ENCODE data around the gene RBMS1. TPM values are rescaled to one million over a fixed set of nuclear protein-coding genes. Genes with fewer than 3 reads are reported as not detected.
A peak's percentile ranks its signal among the peaks of the same experiment; 100 is the strongest.

The RBMS1 gene
- total and polyA plus RNA-seq, 2 experiments from 2014 or later = 55.5 to 94.8 TPM

DNA sequence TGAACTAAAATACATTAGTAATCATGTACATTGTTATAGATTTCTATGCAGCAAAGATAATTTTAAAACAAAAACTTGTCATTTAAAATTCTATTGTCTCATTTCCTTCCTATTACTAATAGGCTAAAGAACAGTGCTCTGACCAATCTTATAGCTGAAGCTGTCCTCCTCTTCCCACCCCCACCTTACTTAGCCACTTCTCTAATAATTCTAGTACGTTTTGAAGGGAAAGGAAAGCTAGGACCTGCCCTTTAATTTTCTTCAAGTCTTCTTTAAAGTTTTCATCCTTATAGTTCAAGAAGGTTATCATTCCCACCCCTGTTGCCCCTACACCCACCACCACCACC, 121.6 kb downstream of the RBMS1 start (continued):
- TF ChIP-seq, protein P1, sequence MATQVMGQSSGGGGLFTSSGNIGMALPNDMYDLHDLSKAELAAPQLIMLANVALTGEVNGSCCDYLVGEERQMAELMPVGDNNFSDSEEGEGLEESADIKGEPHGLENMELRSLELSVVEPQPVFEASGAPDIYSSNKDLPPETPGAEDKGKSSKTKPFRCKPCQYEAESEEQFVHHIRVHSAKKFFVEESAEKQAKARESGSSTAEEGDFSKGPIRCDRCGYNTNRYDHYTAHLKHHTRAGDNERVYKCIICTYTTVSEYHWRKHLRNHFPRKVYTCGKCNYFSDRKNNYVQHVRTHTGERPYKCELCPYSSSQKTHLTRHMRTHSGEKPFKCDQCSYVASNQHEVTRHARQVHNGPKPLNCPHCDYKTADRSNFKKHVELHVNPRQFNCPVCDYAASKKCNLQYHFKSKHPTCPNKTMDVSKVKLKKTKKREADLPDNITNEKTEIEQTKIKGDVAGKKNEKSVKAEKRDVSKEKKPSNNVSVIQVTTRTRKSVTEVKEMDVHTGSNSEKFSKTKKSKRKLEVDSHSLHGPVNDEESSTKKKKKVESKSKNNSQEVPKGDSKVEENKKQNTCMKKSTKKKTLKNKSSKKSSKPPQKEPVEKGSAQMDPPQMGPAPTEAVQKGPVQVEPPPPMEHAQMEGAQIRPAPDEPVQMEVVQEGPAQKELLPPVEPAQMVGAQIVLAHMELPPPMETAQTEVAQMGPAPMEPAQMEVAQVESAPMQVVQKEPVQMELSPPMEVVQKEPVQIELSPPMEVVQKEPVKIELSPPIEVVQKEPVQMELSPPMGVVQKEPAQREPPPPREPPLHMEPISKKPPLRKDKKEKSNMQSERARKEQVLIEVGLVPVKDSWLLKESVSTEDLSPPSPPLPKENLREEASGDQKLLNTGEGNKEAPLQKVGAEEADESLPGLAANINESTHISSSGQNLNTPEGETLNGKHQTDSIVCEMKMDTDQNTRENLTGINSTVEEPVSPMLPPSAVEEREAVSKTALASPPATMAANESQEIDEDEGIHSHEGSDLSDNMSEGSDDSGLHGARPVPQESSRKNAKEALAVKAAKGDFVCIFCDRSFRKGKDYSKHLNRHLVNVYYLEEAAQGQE (IDR thresholded peaks at IDR 0.05; ENCODE audit: unreplicated experiment) = no peak
- no peak for TF ChIP-seq CREB1 (CRISPR knock-in tag; IDR thresholded peaks at IDR 0.05; ENCODE audit: low read depth)

DNA sequence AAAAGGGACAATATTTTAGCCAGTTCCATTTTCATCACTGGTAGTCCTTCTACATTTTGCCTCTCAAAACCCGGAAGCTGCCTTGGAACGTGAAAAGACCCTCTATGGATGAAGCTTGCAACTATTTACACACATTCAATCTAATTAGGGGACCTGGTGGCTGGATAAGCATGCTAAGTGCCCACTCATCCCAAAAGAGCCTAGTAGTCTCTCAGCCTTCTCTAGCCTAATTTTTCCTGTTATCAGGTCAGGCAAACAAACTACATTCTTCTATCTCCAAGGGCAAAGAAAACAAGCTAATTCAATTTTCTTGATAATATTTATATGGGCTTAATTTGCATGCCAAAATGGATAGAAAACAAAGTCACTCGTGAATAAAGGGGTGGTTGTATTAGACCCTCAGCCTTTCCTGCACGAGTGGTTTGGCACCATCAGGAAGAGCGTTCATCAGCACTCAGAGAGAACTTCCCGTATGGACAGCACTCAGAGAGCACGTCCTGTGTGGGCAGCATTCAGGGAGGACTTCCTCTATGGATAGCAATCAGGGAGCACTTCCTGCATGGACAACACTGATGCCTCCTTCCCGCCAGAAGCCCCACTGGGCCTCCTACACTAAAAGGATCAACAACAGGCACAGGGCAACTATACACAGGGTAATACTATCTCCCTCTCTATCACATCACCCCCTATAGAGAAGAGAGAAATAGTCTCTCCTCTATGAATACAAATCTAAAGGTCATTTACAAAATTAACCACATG, 122.2 kb downstream of the RBMS1 start:
- Histone ChIP-seq H3F3A (replicated peaks; ENCODE audit: low read depth) (no peaks in the 10 kb centered on the region), H3K9me2 (ENCODE audit: insufficient read depth) (no peaks in the 10 kb centered on the region), H3K4me3 (no peak overlapping the region), H3K4me1 (ENCODE audit: insufficient read depth) (peaks cover 76% of the 10 kb centered on the region), H2AFZ (no peak overlapping the region), H3K36me3 (ENCODE audit: insufficient read depth) (no peaks in the 10 kb centered on the region), H3K79me2 (replicated peaks; ENCODE audit: insufficient read depth) (peaks cover 98% of the 10 kb centered on the region), H3K4me2 (peak overlapping the region; percentile 27; the same call in 1 of the 2 replicates), H3K27ac (ENCODE audit: low read depth) (no peak overlapping the region), H4K20me1 (replicated peaks; ENCODE audit: insufficient read depth) (0 out of 2 replicates have a peak, but pooled peaks cover 11% of the 10 kb centered on the region), H3K27me3 (ENCODE audit: insufficient read depth) (no peaks in the 10 kb centered on the region)
- Mint-ChIP-seq H3K4me1 (peaks cover 69% of the 10 kb centered on the region), H3K9me3 (no peaks in the 10 kb centered on the region), H3K4me3 (no peak overlapping the region), H3K27me3 (ENCODE audit: insufficient read depth, low read depth, poor library complexity) (no peaks in the 10 kb centered on the region), H3K27ac (0 out of 2 replicates have a peak overlapping the region, but pooled peaks have one; percentile 33), H3K36me3 (ENCODE audit: low read depth) (peaks cover 3% of the 10 kb centered on the region; the same call in 1 of the 3 replicates)
- DNase-seq (ENCODE audit: low spot score) = no peak
- ATAC-seq = peak; percentile 32; the same call in 2 of the 3 replicates
- no peak for TF ChIP-seq ZNF331 (CRISPR knock-in tag; IDR thresholded peaks at IDR 0.05; ENCODE audit: low read depth)
- TF ChIP-seq, protein P2, sequence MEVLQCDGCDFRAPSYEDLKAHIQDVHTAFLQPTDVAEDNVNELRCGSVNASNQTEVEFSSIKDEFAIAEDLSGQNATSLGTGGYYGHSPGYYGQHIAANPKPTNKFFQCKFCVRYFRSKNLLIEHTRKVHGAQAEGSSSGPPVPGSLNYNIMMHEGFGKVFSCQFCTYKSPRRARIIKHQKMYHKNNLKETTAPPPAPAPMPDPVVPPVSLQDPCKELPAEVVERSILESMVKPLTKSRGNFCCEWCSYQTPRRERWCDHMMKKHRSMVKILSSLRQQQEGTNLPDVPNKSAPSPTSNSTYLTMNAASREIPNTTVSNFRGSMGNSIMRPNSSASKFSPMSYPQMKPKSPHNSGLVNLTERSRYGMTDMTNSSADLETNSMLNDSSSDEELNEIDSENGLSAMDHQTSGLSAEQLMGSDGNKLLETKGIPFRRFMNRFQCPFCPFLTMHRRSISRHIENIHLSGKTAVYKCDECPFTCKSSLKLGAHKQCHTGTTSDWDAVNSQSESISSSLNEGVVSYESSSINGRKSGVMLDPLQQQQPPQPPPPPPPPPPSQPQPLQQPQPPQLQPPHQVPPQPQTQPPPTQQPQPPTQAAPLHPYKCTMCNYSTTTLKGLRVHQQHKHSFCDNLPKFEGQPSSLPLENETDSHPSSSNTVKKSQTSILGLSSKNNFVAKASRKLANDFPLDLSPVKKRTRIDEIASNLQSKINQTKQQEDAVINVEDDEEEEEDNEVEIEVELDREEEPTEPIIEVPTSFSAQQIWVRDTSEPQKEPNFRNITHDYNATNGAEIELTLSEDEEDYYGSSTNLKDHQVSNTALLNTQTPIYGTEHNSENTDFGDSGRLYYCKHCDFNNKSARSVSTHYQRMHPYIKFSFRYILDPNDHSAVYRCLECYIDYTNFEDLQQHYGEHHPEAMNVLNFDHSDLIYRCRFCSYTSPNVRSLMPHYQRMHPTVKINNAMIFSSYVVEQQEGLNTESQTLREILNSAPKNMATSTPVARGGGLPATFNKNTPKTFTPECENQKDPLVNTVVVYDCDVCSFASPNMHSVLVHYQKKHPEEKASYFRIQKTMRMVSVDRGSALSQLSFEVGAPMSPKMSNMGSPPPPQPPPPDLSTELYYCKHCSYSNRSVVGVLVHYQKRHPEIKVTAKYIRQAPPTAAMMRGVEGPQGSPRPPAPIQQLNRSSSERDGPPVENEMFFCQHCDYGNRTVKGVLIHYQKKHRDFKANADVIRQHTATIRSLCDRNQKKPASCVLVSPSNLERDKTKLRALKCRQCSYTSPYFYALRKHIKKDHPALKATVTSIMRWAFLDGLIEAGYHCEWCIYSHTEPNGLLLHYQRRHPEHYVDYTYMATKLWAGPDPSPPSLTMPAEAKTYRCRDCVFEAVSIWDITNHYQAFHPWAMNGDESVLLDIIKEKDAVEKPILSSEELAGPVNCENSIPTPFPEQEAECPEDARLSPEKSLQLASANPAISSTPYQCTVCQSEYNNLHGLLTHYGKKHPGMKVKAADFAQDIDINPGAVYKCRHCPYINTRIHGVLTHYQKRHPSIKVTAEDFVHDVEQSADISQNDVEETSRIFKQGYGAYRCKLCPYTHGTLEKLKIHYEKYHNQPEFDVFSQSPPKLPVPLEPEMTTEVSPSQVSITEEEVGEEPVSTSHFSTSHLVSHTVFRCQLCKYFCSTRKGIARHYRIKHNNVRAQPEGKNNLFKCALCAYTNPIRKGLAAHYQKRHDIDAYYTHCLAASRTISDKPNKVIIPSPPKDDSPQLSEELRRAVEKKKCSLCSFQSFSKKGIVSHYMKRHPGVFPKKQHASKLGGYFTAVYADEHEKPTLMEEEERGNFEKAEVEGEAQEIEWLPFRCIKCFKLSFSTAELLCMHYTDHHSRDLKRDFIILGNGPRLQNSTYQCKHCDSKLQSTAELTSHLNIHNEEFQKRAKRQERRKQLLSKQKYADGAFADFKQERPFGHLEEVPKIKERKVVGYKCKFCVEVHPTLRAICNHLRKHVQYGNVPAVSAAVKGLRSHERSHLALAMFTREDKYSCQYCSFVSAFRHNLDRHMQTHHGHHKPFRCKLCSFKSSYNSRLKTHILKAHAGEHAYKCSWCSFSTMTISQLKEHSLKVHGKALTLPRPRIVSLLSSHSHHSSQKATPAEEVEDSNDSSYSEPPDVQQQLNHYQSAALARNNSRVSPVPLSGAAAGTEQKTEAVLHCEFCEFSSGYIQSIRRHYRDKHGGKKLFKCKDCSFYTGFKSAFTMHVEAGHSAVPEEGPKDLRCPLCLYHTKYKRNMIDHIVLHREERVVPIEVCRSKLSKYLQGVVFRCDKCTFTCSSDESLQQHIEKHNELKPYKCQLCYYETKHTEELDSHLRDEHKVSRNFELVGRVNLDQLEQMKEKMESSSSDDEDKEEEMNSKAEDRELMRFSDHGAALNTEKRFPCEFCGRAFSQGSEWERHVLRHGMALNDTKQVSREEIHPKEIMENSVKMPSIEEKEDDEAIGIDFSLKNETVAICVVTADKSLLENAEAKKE (CRISPR knock-in tag; IDR thresholded peaks at IDR 0.05) = no peak
- TF ChIP-seq, protein P3, sequence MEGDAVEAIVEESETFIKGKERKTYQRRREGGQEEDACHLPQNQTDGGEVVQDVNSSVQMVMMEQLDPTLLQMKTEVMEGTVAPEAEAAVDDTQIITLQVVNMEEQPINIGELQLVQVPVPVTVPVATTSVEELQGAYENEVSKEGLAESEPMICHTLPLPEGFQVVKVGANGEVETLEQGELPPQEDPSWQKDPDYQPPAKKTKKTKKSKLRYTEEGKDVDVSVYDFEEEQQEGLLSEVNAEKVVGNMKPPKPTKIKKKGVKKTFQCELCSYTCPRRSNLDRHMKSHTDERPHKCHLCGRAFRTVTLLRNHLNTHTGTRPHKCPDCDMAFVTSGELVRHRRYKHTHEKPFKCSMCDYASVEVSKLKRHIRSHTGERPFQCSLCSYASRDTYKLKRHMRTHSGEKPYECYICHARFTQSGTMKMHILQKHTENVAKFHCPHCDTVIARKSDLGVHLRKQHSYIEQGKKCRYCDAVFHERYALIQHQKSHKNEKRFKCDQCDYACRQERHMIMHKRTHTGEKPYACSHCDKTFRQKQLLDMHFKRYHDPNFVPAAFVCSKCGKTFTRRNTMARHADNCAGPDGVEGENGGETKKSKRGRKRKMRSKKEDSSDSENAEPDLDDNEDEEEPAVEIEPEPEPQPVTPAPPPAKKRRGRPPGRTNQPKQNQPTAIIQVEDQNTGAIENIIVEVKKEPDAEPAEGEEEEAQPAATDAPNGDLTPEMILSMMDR (conservative IDR thresholded peaks at IDR 0.05; ENCODE audit: low read depth in 2 of 2) = no peak
- TF ChIP-seq, protein P1 (IDR thresholded peaks at IDR 0.05; ENCODE audit: unreplicated experiment) = no peak
- no peak for TF ChIP-seq NANOG (IDR thresholded peaks at IDR 0.05; ENCODE audit: borderline replicate concordance)
- TF ChIP-seq CREB1 (CRISPR knock-in tag; IDR thresholded peaks at IDR 0.05; ENCODE audit: low read depth) = no peak
- no peak for TF ChIP-seq EZH2phosphoT487 (IDR thresholded peaks at IDR 0.05; ENCODE audit: unreplicated experiment)

Measured in GM23338 (cell line).